Smooth muscle cell (in vitro differentiated cells): ENCODE results near the gene FGD3. TPM values are rescaled to one million over a fixed set of nuclear protein-coding genes. Genes with fewer than 3 reads are reported as not detected.

ENCODE experiments used
- DNase-seq: peaks from one replicate; lab custom pipeline; 2025; ENCODE audit not compliant: unreplicated experiment; lab: John Stamatoyannopoulos, UW
- H2AFZ ChIP-seq: fragments of 200-600 bp; sonication (generic); 2 replicates; pipeline ENCODE4 v1.6.0; 2016; ENCODE audit warnings: antibody characterized with exemption, low read depth, mild to moderate bottlenecking
- H3F3A ChIP-seq: fragments of 200-600 bp; sonication (generic); 2 replicates; pipeline ENCODE4 v1.6.0; 2017; ENCODE audit warnings: antibody characterized with exemption, low read depth
- H3K27ac ChIP-seq: fragments of 200-600 bp; sonication (generic); 2 replicates; pipeline ENCODE4 v1.5.1; 2016; ENCODE audit warnings: low read depth, mild to moderate bottlenecking
- H3K27me3 ChIP-seq: fragments of 200-600 bp; sonication (generic); 2 replicates; pipeline ENCODE4 v1.6.1; 2016; ENCODE audit warnings: low read depth, mild to moderate bottlenecking
- H3K36me3 ChIP-seq: fragments of 200-600 bp; sonication (generic); 2 replicates; pipeline ENCODE4 v1.5.1; 2016; ENCODE audit warnings: low read depth
- H3K4me1 ChIP-seq: fragments of 200-600 bp; sonication (generic); 2 replicates; pipeline ENCODE4 v1.5.1; 2016; ENCODE audit warnings: low read depth
- H3K4me2 ChIP-seq: fragments of 200-600 bp; sonication (generic); 2 replicates; pipeline ENCODE4 v1.6.0; 2016; ENCODE audit warnings: mild to moderate bottlenecking
- H3K4me3 ChIP-seq: fragments of 200-600 bp; sonication (generic); 2 replicates; pipeline ENCODE4 v1.5.1; 2016; ENCODE audit warnings: mild to moderate bottlenecking
- H3K79me2 ChIP-seq: fragments of 200-600 bp; sonication (generic); 2 replicates; pipeline ENCODE4 v1.6.0; 2016; ENCODE audit warnings: low read depth, mild to moderate bottlenecking
- H3K9ac ChIP-seq: fragments of 200-600 bp; sonication (generic); 2 replicates; pipeline ENCODE4 v1.6.0; 2016; ENCODE audit warnings: low read depth
- H3K9me3 ChIP-seq: fragments of 200-600 bp; sonication (generic); replicated peaks from 2 replicates; pipeline ENCODE4 v1.5.1; 2016; ENCODE audit warnings: low read depth
- H4K20me1 ChIP-seq: fragments of 200-600 bp; sonication (generic); 2 replicates; pipeline ENCODE4 v1.6.0; 2016; ENCODE audit warnings: low read depth
- WGBS: methylation state at CpG from one replicate; pipeline ENCODE4 v1.1.7; 2016; ENCODE audit warnings: low lambda C conversion rate; 5-methylcytosine and 5-hydroxymethylcytosine counted together
- polyA plus RNA-seq: library from polyadenylated mRNA; unstranded; fragments of >200 nt; fragmentation: Nextera tagmentation; extraction: Ambion mirVana; gene quantifications from 2 replicates; pipeline ENCODE4 v1.2.1, GENCODE V29; 2016
- total RNA-seq: library from RNA; depleted of rRNA; stranded (reverse); fragments of >200 nt; gene quantifications from 2 replicates; pipeline ENCODE4 v1.2.3, GENCODE V29; 2014
- TF ChIP-seq, protein P1 (sequence below): fragments of 200-600 bp; sonication (generic); IDR thresholded peaks from 2 replicates; pipeline ENCODE4 v1.5.1; 2017; ENCODE audit warnings: borderline replicate concordance, mild to moderate bottlenecking, antibody characterized with exemption; ENCODE audit not compliant: insufficient read depth, poor library complexity, severe bottlenecking

Gene FGD3
- total and polyA plus RNA-seq, 2 experiments from 2014 or later, result 1.1 to 2.1 TPM

DNA sequence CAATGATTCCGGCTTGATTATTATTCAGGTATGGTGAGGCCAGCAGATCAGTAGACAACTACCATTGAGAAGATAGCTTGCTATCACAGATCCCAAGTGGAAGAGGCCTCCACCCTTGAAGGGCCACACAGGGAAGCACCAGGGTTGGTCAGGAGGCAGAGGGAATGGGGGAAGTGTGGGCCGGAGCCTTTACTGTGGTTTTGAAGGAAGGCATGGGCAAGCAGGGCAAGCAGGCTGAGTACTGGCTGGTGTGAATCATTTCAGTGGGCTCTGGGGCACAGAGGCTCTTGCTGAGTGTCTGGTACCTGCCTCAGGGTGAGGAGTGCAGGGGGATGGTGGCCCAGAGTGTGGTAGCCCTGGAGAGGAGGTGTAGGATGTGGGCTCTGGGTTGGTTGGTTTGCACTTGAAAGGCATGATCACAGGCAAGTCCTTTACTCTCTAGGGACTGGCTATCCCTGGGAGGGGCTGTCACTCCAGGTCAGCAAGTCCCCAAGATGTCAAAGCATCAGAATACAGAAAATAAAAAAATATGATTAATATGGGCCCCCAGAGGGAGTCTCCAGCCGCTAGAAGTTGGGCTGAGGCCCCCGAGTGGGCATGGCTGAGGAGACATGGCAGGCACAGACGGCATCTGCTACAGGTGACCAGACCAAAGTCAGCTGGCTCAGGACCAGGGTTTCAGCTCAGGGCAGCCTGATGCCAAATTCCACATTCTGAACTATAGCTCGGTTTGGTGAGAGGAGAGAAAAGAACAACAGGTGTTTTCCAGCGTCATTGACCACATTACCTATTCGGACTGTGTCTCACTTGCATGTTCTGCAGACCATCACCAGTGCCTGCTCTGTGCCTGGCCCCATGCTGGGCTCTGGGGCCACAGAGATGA is 101.5 kb downstream of the FGD3 start:
- peaks cover 5% of the 10 kb centered on the region for H3K4me1 ChIP-seq
- no peak for DNase-seq
- no peaks in the 10 kb centered on the region for H3F3A ChIP-seq
- no peaks in the 10 kb centered on the region for H4K20me1 ChIP-seq
- H3K4me2 ChIP-seq, result no peak overlapping the region
- H3K79me2 ChIP-seq, result no peaks in the 10 kb centered on the region
- no peak overlapping the region for H3K4me3 ChIP-seq
- WGBS, result 89% methylated on average over 8 of the region's 8 CpGs
- H3K27me3 ChIP-seq, result no peaks in the 10 kb centered on the region
- no peak overlapping the region for H2AFZ ChIP-seq
- H3K27ac ChIP-seq, result no peak overlapping the region
- TF ChIP-seq, protein P1, sequence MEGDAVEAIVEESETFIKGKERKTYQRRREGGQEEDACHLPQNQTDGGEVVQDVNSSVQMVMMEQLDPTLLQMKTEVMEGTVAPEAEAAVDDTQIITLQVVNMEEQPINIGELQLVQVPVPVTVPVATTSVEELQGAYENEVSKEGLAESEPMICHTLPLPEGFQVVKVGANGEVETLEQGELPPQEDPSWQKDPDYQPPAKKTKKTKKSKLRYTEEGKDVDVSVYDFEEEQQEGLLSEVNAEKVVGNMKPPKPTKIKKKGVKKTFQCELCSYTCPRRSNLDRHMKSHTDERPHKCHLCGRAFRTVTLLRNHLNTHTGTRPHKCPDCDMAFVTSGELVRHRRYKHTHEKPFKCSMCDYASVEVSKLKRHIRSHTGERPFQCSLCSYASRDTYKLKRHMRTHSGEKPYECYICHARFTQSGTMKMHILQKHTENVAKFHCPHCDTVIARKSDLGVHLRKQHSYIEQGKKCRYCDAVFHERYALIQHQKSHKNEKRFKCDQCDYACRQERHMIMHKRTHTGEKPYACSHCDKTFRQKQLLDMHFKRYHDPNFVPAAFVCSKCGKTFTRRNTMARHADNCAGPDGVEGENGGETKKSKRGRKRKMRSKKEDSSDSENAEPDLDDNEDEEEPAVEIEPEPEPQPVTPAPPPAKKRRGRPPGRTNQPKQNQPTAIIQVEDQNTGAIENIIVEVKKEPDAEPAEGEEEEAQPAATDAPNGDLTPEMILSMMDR, result no peak
- no peaks in the 10 kb centered on the region for H3K36me3 ChIP-seq
- H3K9ac ChIP-seq, result no peak overlapping the region
- no peaks in the 10 kb centered on the region for H3K9me3 ChIP-seq

- Histone ChIP-seq H3K9me3 (no peaks in the 10 kb centered on the region), H3K9ac (no peak overlapping the region), H3K27me3 (no peaks in the 10 kb centered on the region), H3K27ac (no peak overlapping the region), H3K36me3 (no peaks in the 10 kb centered on the region), H3F3A (no peaks in the 10 kb centered on the region), H4K20me1 (no peaks in the 10 kb centered on the region), H3K4me1 (peaks cover 5% of the 10 kb centered on the region), H3K4me2 (no peak overlapping the region), H3K79me2 (no peaks in the 10 kb centered on the region), H3K4me3 (no peak overlapping the region), H2AFZ (no peak overlapping the region)
- no peak for DNase-seq
- TF ChIP-seq, protein P1, result no peak
- WGBS, result 83% methylated on average over 4 of the region's 4 CpGs
These were observed 102.2 kb downstream of the FGD3 start for GRCh38 chr9:93049491-93049890.

- WGBS, result 79% methylated on average over 4 of the region's 4 CpGs
These were observed 102.9 kb downstream of the FGD3 start for GRCh38 chr9:93050231-93050630.

More at GRCh38 chr9:93050231-93050630, 102.9 kb downstream of the FGD3 start:
- H3K79me2 ChIP-seq, result no peaks in the 10 kb centered on the region
- no peaks in the 10 kb centered on the region for H3K27me3 ChIP-seq
- DNase-seq, result no peak
- H3K4me1 ChIP-seq, result peaks cover 5% of the 10 kb centered on the region
- no peaks in the 10 kb centered on the region for H3F3A ChIP-seq
- no peaks in the 10 kb centered on the region for H4K20me1 ChIP-seq
- no peak overlapping the region for H2AFZ ChIP-seq
- H3K36me3 ChIP-seq, result no peaks in the 10 kb centered on the region
- H3K9ac ChIP-seq, result no peak overlapping the region
- H3K4me3 ChIP-seq, result no peak overlapping the region
- H3K27ac ChIP-seq, result no peak overlapping the region
- no peaks in the 10 kb centered on the region for H3K9me3 ChIP-seq
- H3K4me2 ChIP-seq, result no peak overlapping the region
- TF ChIP-seq, protein P1, result no peak
